Mesendoderm (in vitro differentiated cells): ENCODE data around the gene IGFBPL1.

ENCODE experiments used
- DNase-seq: peaks from one replicate; pipeline ENCODE4 v3.0.0; 2013
- H2AK5ac ChIP-seq: 2 replicates; pipeline ENCODE4 v1.6.1; 2013; ENCODE audit warnings: low read length, inconsistent platforms
- H2BK120ac ChIP-seq: 2 replicates; pipeline ENCODE4 v1.6.1; 2013; ENCODE audit warnings: low read depth, mild to moderate bottlenecking, low read length, moderate library complexity, mixed read lengths
- H2BK15ac ChIP-seq: replicated peaks from 2 replicates; pipeline ENCODE4 v1.6.1; 2013; ENCODE audit warnings: low read depth, mild to moderate bottlenecking, moderate library complexity
- H2BK5ac ChIP-seq: 2 replicates; pipeline ENCODE4 v1.6.1; 2013; ENCODE audit warnings: low read length, inconsistent platforms
- H3K18ac ChIP-seq: 2 replicates; pipeline ENCODE4 v1.6.1; 2013; ENCODE audit warnings: mild to moderate bottlenecking, low read length, mixed read lengths
- H3K23ac ChIP-seq: one replicate; pipeline ENCODE4 v1.6.1; 2013; ENCODE audit warnings: low read length
- H3K27ac ChIP-seq: 2 replicates; pipeline ENCODE4 v1.5.1; 2013; ENCODE audit warnings: low read depth, mild to moderate bottlenecking, inconsistent platforms, low read length, moderate library complexity
- H3K27me3 ChIP-seq: 2 replicates; pipeline ENCODE4 v1.6.1; 2013; ENCODE audit warnings: low read length, control low read depth, mild to moderate bottlenecking, inconsistent platforms; ENCODE audit not compliant: insufficient read depth, poor library complexity
- H3K36me3 ChIP-seq: 2 replicates; pipeline ENCODE4 v1.6.1; 2013; ENCODE audit warnings: low read length, inconsistent platforms; ENCODE audit not compliant: control insufficient read depth, insufficient read depth
- H3K4ac ChIP-seq: one replicate; pipeline ENCODE4 v1.6.1; 2013; ENCODE audit warnings: low read depth, mild to moderate bottlenecking, low read length, moderate library complexity
- H3K4me1 ChIP-seq: 2 replicates; pipeline ENCODE4 v1.6.1; 2013; ENCODE audit warnings: low read depth, low read length, inconsistent platforms; ENCODE audit not compliant: control insufficient read depth
- H3K4me2 ChIP-seq: 2 replicates; pipeline ENCODE4 v1.6.1; 2013; ENCODE audit warnings: low read length
- H3K4me3 ChIP-seq: 2 replicates; pipeline ENCODE4 v1.5.1; 2013; ENCODE audit warnings: mild to moderate bottlenecking, low read length
- H3K56ac ChIP-seq: one replicate; pipeline ENCODE4 v1.6.1; 2013; ENCODE audit warnings: low read length
- H3K79me1 ChIP-seq: 2 replicates; pipeline ENCODE4 v1.6.1; 2013; ENCODE audit warnings: low read length, inconsistent platforms
- H3K79me2 ChIP-seq: 2 replicates; pipeline ENCODE4 v1.6.1; 2013; ENCODE audit warnings: mild to moderate bottlenecking, low read length; ENCODE audit not compliant: control insufficient read depth, insufficient read depth
- H3K9ac ChIP-seq: 2 replicates; pipeline ENCODE4 v1.6.1; 2013; ENCODE audit warnings: low read length, inconsistent platforms
- H4K5ac ChIP-seq: one replicate; pipeline ENCODE4 v1.6.1; 2013; ENCODE audit warnings: low read length
- H4K8ac ChIP-seq: one replicate; pipeline ENCODE4 v1.6.1; 2013; ENCODE audit warnings: low read depth, mild to moderate bottlenecking, control low read depth, low read length, moderate library complexity
- WGBS: extraction: QIAGEN DNeasy Blood & Tissue Kit; methylation state at CpG from one replicate; pipeline ENCODE4 v1.1.7; 2013; ENCODE audit warnings: low lambda C conversion rate, missing lambda C conversion rate; ENCODE audit not compliant: insufficient coverage; ENCODE audit errors: extremely low coverage; 5-methylcytosine and 5-hydroxymethylcytosine counted together

Gene IGFBPL1

DNA sequence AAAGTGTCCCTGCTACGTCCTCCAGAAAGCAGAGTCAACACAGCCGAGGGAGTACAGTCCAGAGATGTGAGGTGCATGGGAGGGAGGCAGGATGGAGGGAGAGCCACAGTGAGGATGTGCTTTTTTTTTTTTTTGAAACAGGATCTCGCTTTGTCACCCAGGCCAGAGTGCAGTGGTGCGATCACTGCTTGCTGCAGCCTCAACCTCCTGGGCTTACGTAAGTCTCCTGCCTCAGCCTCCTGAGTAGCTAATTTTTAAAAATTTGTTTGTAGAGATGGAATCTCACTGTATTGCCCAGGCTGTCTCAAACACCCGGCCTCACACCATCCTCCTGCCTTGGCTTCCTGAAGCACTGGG, 65.0 kb downstream of the IGFBPL1 start:
- Histone ChIP-seq H2BK5ac (no peak overlapping the region), H3K4me2 (no peak overlapping the region), H2AK5ac (no peak overlapping the region), H3K27me3 (no peaks in the 10 kb centered on the region), H3K79me2 (no peaks in the 10 kb centered on the region), H3K36me3 (no peaks in the 10 kb centered on the region), H4K5ac (no peak overlapping the region), H3K18ac (no peak overlapping the region), H4K8ac (no peak overlapping the region), H2BK120ac (no peak overlapping the region), H2BK15ac (no peak overlapping the region), H3K56ac (no peak overlapping the region), H3K4me1 (peaks cover 1% of the 10 kb centered on the region), H3K79me1 (no peaks in the 10 kb centered on the region), H3K27ac (no peak overlapping the region), H3K4me3 (no peak overlapping the region), H3K4ac (no peak overlapping the region), H3K23ac (no peak overlapping the region), H3K9ac (no peak overlapping the region)
- no CpG with 5 or more reads among the region's 6 CpGs for WGBS
- no peak for DNase-seq

DNA sequence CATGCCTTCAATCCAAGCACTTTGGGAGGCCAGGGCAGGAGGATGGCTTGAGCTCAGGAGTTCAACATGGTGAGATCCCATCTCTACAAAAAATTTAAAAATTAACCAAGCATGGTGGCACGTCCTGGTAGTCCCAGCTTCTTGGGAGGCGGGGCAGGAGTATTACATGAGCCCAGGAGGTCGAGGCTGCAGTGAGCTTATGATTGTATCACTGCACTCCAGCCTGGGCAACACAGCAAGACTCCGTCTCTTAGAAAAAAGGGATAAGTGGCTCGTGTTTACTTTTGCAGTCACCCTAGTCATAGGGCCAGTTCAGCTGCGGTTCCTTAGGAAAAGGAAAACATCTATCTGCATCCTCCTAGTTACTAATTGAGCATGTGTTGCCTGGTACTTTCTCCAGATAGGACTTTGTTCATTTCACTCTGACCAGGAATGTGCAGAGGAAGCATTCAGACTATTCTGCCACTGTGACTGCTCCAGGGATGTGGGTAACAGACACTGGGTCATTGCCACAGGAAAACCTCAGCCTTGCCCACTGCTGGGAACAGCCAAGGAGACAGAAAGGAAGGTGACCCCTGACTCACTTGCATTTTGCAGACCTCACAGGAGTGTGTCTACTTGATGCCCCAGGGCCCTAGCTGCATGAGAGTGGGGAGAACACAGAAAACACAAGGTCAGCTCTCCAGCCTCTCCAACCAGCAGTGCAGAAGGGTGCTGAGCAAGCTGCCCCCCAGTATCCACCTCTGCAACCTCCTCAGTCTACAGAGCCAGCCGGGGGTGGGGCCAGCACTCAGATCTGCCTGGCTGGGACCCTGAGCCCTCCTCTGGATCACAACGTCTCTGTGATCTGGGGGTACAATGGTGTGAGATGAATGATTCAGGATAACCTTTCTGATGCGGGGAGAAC, 65.6 kb downstream of the IGFBPL1 start:
- H4K5ac ChIP-seq: no peak overlapping the region
- H3K79me2 ChIP-seq: no peaks in the 10 kb centered on the region
- H3K18ac ChIP-seq: no peak overlapping the region
- H3K4ac ChIP-seq: no peak overlapping the region
- no peak overlapping the region for H3K9ac ChIP-seq
- H3K27me3 ChIP-seq: no peaks in the 10 kb centered on the region
- no peak overlapping the region for H3K23ac ChIP-seq
- no peaks in the 10 kb centered on the region for H3K79me1 ChIP-seq
- no peak overlapping the region for H3K4me3 ChIP-seq
- DNase-seq: no peak
- H3K4me2 ChIP-seq: no peak overlapping the region
- no peak overlapping the region for H2BK120ac ChIP-seq
- no peak overlapping the region for H4K8ac ChIP-seq
- no peak overlapping the region for H3K56ac ChIP-seq
- H3K4me1 ChIP-seq: peaks cover 1% of the 10 kb centered on the region
- no peaks in the 10 kb centered on the region for H3K36me3 ChIP-seq
- no peak overlapping the region for H2AK5ac ChIP-seq
- H3K27ac ChIP-seq: no peak overlapping the region
- WGBS: no CpG with 5 or more reads among the region's 9 CpGs
- H2BK5ac ChIP-seq: no peak overlapping the region
- no peak overlapping the region for H2BK15ac ChIP-seq

DNA sequence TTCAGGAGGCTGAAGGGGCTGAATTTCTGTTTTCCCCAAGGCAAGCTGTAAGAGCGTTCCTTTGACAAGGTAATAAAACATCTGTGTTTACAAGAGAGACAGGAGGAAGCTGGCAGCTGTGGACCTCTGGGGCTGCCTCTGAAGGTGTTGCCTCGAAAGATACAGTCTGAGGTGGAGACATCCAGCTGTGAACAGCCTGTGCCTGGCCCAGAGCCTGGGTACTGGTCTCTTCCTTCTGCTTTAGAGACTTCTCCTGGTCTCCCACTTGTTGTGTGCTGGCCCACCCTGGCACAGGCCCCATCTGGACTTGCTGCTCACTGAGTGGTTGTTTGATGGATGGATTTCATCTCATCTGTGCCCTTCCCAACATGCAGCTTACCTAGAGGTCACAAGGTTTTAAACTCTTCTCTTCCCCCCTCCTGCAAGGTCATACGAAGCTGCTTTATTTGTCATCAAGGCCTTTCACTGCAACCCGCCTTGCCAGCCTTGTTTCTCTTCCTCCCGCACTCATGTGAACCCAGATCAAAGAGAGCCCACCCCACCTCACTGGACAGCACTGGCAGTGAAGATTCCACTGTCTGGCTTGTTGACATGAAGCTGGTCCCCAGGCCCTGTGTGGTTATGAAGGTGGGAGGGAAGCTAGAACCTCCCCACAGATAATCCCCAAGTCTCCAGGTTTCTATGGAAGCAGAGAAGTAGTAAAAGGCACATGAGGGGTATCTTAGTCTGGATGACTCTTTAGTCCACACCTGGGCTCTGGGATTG, 66.7 kb downstream of the IGFBPL1 start:
- Histone ChIP-seq H3K4me1 (peaks cover 1% of the 10 kb centered on the region), H3K9ac (no peak overlapping the region), H3K27ac (no peak overlapping the region), H3K18ac (no peak overlapping the region), H3K4me2 (no peak overlapping the region), H3K56ac (no peak overlapping the region), H3K79me1 (no peaks in the 10 kb centered on the region), H2AK5ac (no peak overlapping the region), H3K79me2 (no peaks in the 10 kb centered on the region), H3K36me3 (no peaks in the 10 kb centered on the region), H2BK15ac (no peak overlapping the region), H4K8ac (no peak overlapping the region), H3K4ac (no peak overlapping the region), H3K4me3 (no peak overlapping the region), H3K23ac (no peak overlapping the region), H3K27me3 (no peaks in the 10 kb centered on the region), H2BK120ac (no peak overlapping the region), H2BK5ac (no peak overlapping the region), H4K5ac (no peak overlapping the region)
- WGBS: no CpG with 5 or more reads among the region's 5 CpGs
- no peak for DNase-seq

DNA sequence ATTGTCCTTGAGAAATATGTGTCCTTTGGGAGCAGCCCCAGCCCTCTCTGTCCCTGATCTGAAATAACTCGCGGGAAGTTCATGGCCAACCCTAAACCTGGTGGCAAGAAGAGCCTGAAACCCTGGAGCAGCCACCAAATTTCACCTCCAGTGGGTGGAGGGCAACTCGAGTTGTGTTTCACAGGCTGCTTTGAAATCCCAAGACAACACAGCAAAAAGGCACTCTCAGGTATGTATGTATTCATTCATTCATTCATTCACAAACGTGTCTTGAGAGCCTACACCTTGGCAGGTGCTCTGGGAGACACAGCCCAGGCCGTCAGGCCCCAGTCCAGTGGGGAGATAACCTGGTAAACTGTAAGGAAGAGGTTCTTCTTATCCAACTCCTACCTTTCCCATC, 67.4 kb downstream of the IGFBPL1 start:
- Histone ChIP-seq H2AK5ac (no peak overlapping the region), H3K27ac (no peak overlapping the region), H2BK120ac (no peak overlapping the region), H4K8ac (no peak overlapping the region), H3K36me3 (no peaks in the 10 kb centered on the region), H2BK5ac (no peak overlapping the region), H3K18ac (no peak overlapping the region), H3K79me2 (no peaks in the 10 kb centered on the region), H4K5ac (no peak overlapping the region), H3K27me3 (no peaks in the 10 kb centered on the region), H3K4me3 (no peak overlapping the region), H2BK15ac (no peak overlapping the region), H3K4ac (no peak overlapping the region), H3K9ac (no peak overlapping the region), H3K4me1 (peaks cover 1% of the 10 kb centered on the region), H3K23ac (no peak overlapping the region), H3K79me1 (no peaks in the 10 kb centered on the region), H3K4me2 (no peak overlapping the region), H3K56ac (no peak overlapping the region)
- no peak for DNase-seq
- no CpG with 5 or more reads among the region's 5 CpGs for WGBS
